Measurements from ENCODE around the gene KDM4B. TPM values are rescaled to one million over a fixed set of nuclear protein-coding genes. Genes with fewer than 3 reads are reported as not detected.

KDM4B gene
- total RNA-seq, 1 experiment from 2014 or later, result 35.9 TPM

DNA sequence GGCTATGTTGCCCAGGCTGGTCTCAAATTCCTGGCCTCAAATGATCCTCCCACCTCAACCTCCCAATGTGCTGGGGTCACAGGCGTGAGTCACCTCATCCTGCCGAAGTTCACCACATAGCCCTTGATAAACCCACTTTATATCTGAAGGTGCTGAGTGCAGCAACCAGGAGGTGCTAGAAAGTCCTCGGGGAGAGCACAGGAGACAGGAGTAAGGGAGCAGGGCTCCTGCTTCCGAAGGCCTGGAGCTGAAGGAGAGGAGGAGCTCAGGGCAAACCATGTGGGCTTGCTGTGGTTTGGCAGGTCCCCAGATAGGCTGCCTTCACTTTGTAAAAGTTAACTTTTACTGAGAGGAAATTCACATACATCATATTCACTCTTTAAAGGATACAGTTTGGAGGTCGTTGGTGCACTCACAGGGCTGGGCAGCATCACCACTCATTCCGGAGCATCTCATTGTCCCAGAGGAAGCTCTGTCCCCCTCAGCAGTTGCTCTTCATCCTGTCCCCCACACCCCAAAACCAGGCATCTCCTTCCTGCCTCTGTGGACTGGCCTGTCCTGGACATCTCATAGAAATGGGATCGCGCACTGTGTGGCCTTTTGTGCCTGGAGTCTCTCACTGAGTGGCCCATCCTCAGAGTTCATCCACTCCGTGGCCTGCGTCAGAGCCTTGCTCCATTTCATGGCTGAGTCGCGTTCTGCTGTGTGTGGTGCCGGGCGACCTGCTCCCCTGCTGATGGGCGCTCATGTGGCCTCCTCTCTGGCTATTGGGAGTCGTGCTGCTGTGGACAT is 49.5 kb downstream of the KDM4B start:
- ChIA-PET RAD21 (ENCODE audit: low non-redundant PET in 1 of 2, low total read pairs in 2 of 2, uncharacterized antibody in 2 of 2, unreplicated experiment in 2 of 2) (no interaction called here), POLR2A (no interaction called here), CTCF (interaction anchor here (1.0 kb wide), 1 partner anchor 17 kb away, joined by 3 read pairs; no protein-coding TSS in a partner anchor)
- H3K4me2 ChIP-seq (ENCODE audit: low read length), result no peak overlapping the region
- no TSS peak for BruUV-seq (replicated peaks)
- no peaks in the 10 kb centered on the region for H3K27me3 ChIP-seq (ENCODE audit: insufficient read depth, low read length)
- H3K27ac ChIP-seq (ENCODE audit: low read depth, low read length), result no peak overlapping the region
- peaks cover 4 to 5% of the 10 kb centered on the region in 2 experiments; a peak in 1 of 4 replicates for H3K36me3 ChIP-seq (ENCODE audit: control insufficient read depth in 1 of 2, insufficient read depth in 2 of 2, low read length in 2 of 2)
- no peak for DNase-seq (ENCODE audit: low read depth, low spot score)
- no peaks in the 10 kb centered on the region for H4K20me1 ChIP-seq (ENCODE audit: insufficient read depth)
- H2AFZ ChIP-seq (ENCODE audit: low read depth, low read length, poor library complexity, severe bottlenecking), result no peak overlapping the region
- H3K9ac ChIP-seq (ENCODE audit: low read length), result no peak overlapping the region
- H3K9me3 ChIP-seq (ENCODE audit: control insufficient read depth in 1 of 2, insufficient read depth in 1 of 2, low read depth in 1 of 2, low read length in 2 of 2), result peaks cover 0 to 14% of the 10 kb centered on the region in 2 experiments; a peak in 1 of 4 replicates
- intact Hi-C loops (cut with micrococcal nuclease), result no loop called here
- no peak for ATAC-seq
- no peak overlapping the region for H3K4me3 ChIP-seq (replicated peaks in 1 of 2; ENCODE audit: low read depth in 1 of 2, low read length in 2 of 2)
- peaks cover 2 to 12% of the 10 kb centered on the region in 2 experiments; a peak in 3 of 4 replicates for H3K4me1 ChIP-seq (ENCODE audit: control insufficient read depth in 1 of 2, insufficient read depth in 2 of 2, low read length in 2 of 2)
- peaks cover 11% of the 10 kb centered on the region; the same call in 1 of the 2 replicates for H3K79me2 ChIP-seq (ENCODE audit: insufficient read depth, low read length)
- TF ChIP-seq JUND (IDR thresholded peaks at IDR 0.05) (no peak), POLR2A (IDR thresholded peaks at IDR 0.05; ENCODE audit: borderline replicate concordance, extremely low read depth, insufficient read depth, insufficient read length) (no peak), SP1 (IDR thresholded peaks at IDR 0.05; ENCODE audit: low read depth) (no peak), RAD21 (IDR thresholded peaks at IDR 0.05; ENCODE audit: low read depth) (no peak), CBX3 (IDR thresholded peaks at IDR 0.05; ENCODE audit: low read depth) (no peak), EZH2phosphoT487 (IDR thresholded peaks at IDR 0.05; ENCODE audit: borderline replicate concordance) (no peak), FOSL1 (IDR thresholded peaks at IDR 0.05; ENCODE audit: low read depth) (no peak), POLR2AphosphoS5 (IDR thresholded peaks at IDR 0.05; ENCODE audit: low read depth, low read length) (no peak)
- TF ChIP-seq, protein P1, sequence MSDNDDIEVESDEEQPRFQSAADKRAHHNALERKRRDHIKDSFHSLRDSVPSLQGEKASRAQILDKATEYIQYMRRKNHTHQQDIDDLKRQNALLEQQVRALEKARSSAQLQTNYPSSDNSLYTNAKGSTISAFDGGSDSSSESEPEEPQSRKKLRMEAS (IDR thresholded peaks at IDR 0.05), result no peak
- TF ChIP-seq, protein P2, sequence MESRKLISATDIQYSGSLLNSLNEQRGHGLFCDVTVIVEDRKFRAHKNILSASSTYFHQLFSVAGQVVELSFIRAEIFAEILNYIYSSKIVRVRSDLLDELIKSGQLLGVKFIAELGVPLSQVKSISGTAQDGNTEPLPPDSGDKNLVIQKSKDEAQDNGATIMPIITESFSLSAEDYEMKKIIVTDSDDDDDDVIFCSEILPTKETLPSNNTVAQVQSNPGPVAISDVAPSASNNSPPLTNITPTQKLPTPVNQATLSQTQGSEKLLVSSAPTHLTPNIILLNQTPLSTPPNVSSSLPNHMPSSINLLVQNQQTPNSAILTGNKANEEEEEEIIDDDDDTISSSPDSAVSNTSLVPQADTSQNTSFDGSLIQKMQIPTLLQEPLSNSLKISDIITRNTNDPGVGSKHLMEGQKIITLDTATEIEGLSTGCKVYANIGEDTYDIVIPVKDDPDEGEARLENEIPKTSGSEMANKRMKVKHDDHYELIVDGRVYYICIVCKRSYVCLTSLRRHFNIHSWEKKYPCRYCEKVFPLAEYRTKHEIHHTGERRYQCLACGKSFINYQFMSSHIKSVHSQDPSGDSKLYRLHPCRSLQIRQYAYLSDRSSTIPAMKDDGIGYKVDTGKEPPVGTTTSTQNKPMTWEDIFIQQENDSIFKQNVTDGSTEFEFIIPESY (IDR thresholded peaks at IDR 0.05; ENCODE audit: extremely low read depth, insufficient replicate concordance, low read length), result no peak
- H3K9me2 ChIP-seq (ENCODE audit: insufficient read depth), result no peaks in the 10 kb centered on the region

Measured in HCT116 (cell line).